ENCODE results near the gene ACTN4.

The ACTN4 gene

DNA sequence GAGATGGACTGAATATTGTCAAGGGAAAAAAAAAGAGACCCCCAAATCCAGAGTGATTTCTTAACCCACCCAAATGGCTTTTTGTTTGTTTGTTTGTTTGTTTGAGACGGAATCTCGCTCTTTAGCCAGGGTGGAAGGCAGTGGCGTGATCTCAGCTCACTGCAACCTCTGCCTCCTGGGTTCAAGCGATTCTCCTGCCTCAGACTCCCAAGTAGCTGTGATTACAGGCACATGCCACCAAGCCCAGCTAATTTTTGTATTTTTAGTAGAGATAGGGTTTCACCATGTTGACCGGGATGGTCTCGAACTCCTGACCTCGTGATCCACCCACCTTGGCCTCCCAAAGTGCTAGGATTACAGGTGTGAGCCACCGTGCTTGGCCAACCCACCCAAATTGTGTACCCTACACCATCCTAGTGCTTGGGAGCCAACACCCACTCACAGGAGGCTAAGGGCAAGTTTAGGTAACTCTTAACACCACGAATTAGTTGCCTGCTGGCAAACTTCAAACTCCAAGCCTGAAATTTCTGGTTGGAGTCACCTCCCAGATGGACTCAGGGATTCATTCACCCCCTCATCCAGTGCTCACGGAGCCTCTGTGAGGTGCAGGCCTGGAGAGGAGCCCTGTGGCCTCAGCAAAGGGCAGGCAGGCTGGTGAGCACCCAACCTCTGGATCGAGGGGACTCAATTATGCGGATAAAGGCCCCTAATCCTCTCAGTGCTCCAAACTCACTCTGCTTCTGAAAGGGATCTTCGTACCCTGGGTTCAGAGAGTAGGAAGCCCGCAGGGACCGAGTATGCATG, 37.6 kb downstream of the ACTN4 start:
- Histone ChIP-seq H3K4me1 (peaks cover 7% of the 10 kb centered on the region), H3K4me3 (ENCODE audit: low read depth, low read length) (no peak overlapping the region), H3K36me3 (peaks cover 5% of the 10 kb centered on the region; the same call in 1 of the 2 replicates), H3K27me3 (no peaks in the 10 kb centered on the region), H3K9me3 (no peaks in the 10 kb centered on the region; the same call in 1 of the 2 replicates)
- DNase-seq, result no peak
- TF ChIP-seq, protein P1, sequence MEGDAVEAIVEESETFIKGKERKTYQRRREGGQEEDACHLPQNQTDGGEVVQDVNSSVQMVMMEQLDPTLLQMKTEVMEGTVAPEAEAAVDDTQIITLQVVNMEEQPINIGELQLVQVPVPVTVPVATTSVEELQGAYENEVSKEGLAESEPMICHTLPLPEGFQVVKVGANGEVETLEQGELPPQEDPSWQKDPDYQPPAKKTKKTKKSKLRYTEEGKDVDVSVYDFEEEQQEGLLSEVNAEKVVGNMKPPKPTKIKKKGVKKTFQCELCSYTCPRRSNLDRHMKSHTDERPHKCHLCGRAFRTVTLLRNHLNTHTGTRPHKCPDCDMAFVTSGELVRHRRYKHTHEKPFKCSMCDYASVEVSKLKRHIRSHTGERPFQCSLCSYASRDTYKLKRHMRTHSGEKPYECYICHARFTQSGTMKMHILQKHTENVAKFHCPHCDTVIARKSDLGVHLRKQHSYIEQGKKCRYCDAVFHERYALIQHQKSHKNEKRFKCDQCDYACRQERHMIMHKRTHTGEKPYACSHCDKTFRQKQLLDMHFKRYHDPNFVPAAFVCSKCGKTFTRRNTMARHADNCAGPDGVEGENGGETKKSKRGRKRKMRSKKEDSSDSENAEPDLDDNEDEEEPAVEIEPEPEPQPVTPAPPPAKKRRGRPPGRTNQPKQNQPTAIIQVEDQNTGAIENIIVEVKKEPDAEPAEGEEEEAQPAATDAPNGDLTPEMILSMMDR (IDR thresholded peaks at IDR 0.05; ENCODE audit: low read depth, low read length), result no peak

DNA sequence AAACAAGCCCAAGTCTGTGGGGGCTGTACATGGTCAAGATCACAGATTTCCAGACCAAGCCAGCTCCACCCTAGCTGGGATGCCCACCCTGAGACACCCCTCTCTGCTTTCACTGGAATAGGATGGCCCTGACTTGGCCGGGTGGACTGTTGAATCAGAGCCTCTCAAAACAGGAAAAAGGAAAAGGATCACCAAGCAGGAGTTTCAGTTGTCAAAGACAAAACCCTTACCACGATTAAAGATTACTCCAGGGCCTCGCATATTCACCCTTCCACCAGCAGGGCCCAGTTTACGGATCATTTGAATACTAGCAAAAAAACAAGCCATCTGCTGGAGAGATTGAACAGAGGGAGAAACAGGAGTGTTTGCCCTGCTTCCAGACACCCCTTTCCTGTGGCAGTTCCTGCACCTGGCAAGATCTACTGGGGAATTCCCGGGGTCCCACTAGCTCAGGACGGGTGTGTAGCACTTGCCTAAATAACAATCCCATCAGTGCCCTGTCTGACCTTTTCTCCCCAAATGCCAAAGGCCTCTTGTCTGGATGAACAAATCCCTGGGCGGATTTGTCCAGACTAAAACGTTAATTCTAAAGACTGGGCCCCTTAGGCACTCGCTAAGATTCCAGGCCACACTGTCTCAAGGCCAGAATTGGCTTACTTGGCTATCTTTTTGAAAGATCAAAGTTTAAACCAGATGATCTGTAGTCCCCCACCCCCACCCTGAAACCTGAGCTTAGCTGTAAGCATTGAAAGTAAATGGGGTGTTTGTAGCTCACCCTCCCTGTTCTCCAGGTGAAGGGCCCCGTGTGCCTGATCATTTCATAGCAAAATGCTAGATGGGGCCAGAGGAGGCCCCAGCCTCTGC, 38.4 kb downstream of the ACTN4 start:
- Histone ChIP-seq H3K9me3 (no peaks in the 10 kb centered on the region; the same call in 1 of the 2 replicates), H3K4me1 (peaks cover 9% of the 10 kb centered on the region), H3K36me3 (peaks cover 5% of the 10 kb centered on the region; the same call in 1 of the 2 replicates), H3K27me3 (no peaks in the 10 kb centered on the region), H3K4me3 (ENCODE audit: low read depth, low read length) (no peak overlapping the region)
- TF ChIP-seq, protein P1 (IDR thresholded peaks at IDR 0.05; ENCODE audit: low read depth, low read length), result peak; percentile 57
- no peak for DNase-seq

DNA sequence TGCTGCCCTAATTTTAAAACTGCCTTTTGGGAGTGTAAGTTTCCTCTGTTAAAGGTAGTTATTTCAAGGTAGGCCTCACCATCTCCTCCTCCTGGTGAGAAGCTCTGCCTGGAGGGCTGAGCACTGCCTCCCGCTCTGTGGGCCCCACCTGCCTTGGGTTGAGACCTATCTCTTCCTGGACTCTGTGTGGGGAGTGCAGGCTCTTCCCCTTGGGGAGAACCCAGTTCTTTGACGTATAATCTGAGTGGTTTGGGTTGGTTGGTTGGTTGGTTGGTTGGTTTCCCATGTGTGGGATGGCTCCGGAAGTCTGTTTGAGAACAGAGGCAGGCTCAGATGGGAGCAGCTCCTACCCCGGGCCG, 39.1 kb downstream of the ACTN4 start:
- no peak overlapping the region for H3K4me3 ChIP-seq (ENCODE audit: low read depth, low read length)
- TF ChIP-seq, protein P1 (IDR thresholded peaks at IDR 0.05; ENCODE audit: low read depth, low read length), result no peak
- no peaks in the 10 kb centered on the region for H3K27me3 ChIP-seq
- H3K4me1 ChIP-seq, result peaks cover 11% of the 10 kb centered on the region
- H3K9me3 ChIP-seq, result no peaks in the 10 kb centered on the region; the same call in 1 of the 2 replicates
- no peak for DNase-seq
- peaks cover 5% of the 10 kb centered on the region; the same call in 1 of the 2 replicates for H3K36me3 ChIP-seq

DNA sequence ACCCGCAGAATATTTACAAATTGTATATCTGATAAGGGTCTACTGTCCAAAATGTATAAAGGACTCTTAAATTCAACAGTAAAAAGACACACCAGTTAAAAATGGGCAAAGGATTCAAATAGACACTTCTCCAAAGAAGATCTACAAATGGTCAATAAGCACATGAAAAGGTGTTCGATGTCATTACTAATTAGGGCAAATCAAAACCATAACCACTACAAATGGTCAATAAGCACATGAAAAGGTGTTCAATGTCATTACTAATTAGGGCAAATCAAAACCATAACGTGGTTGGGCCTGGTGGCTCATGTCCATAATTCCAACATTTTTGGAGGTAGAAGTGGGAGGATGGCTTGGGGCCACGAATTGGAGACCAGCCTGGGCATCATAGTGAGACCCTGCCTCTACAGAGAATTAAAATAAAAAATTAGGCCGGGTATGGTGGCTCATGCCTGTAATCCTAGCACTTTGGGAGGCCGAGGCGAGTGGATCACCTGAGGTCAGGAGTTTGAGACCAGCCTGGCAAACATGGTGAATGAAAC, 40.5 kb downstream of the ACTN4 start:
- Histone ChIP-seq H3K4me1 (peaks cover 24% of the 10 kb centered on the region), H3K9me3 (no peaks in the 10 kb centered on the region), H3K27me3 (no peaks in the 10 kb centered on the region), H3K36me3 (peaks cover 6% of the 10 kb centered on the region; the same call in 1 of the 2 replicates), H3K4me3 (ENCODE audit: low read depth, low read length) (no peak overlapping the region)
- TF ChIP-seq, protein P1 (IDR thresholded peaks at IDR 0.05; ENCODE audit: low read depth, low read length), result no peak
- DNase-seq, result no peak

DNA sequence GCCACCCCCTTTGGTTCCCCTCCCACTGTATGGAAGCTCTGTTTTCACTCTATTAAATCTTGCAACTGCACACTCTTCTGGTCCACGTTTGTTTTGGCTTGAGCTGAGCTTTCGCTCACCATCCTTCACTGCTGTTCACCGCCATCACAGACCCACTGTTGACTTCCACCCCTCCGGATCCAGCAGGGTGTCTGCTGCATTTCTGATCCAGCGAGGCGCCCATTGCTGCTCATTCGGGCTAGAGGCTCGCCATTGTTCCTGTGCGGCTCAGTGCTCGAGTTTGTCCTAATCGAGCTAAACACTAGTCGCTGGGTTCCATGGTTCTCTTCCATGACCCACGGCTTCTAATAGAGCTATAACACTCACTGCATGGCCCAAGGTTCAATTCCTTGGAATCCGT, 42.7 kb downstream of the ACTN4 start:
- Histone ChIP-seq H3K27me3 (no peaks in the 10 kb centered on the region), H3K36me3 (peaks cover 20% of the 10 kb centered on the region), H3K9me3 (no peaks in the 10 kb centered on the region), H3K4me3 (ENCODE audit: low read depth, low read length) (no peak overlapping the region), H3K4me1 (peaks cover 16% of the 10 kb centered on the region)
- TF ChIP-seq, protein P1 (IDR thresholded peaks at IDR 0.05; ENCODE audit: low read depth, low read length), result no peak
- DNase-seq, result no peak

All from BE2C (cell line).